SK-N-SH (cell line): ENCODE data around the gene COL25A1.

Experiments
- EZH2phosphoT487 ChIP-seq: fragments of 200-600 bp; sonication (generic); IDR thresholded peaks from 2 replicates; pipeline ENCODE4 v1.6.1; 2017; ENCODE audit warnings: low read depth, mixed run types, mild to moderate bottlenecking, antibody characterized with exemption, moderate library complexity, borderline replicate concordance
- POLR2AphosphoS5 ChIP-seq: IDR thresholded peaks from 2 replicates; pipeline ENCODE4 v1.6.1; 2012; ENCODE audit warnings: low read depth, low read length
- RAD21 ChIP-seq: IDR thresholded peaks from 2 replicates; pipeline ENCODE4 v1.6.1; 2012; ENCODE audit warnings: mild to moderate bottlenecking, low read length
- RCOR1 ChIP-seq: fragments of 150-350 bp; IDR thresholded peaks from 2 replicates; pipeline ENCODE4 v1.6.1; 2017; ENCODE audit warnings: antibody characterized with exemption, low read length
- TF ChIP-seq, protein P1 (sequence below): fragments of 200-600 bp; sonication (generic); IDR thresholded peaks from 2 replicates; pipeline ENCODE4 v1.6.1; 2017; ENCODE audit warnings: antibody characterized with exemption, mild to moderate bottlenecking, moderate library complexity

- TF ChIP-seq POLR2AphosphoS5 (no peak), RCOR1 (no peak), RAD21 (no peak), EZH2phosphoT487 (no peak)
- TF ChIP-seq, protein P1, sequence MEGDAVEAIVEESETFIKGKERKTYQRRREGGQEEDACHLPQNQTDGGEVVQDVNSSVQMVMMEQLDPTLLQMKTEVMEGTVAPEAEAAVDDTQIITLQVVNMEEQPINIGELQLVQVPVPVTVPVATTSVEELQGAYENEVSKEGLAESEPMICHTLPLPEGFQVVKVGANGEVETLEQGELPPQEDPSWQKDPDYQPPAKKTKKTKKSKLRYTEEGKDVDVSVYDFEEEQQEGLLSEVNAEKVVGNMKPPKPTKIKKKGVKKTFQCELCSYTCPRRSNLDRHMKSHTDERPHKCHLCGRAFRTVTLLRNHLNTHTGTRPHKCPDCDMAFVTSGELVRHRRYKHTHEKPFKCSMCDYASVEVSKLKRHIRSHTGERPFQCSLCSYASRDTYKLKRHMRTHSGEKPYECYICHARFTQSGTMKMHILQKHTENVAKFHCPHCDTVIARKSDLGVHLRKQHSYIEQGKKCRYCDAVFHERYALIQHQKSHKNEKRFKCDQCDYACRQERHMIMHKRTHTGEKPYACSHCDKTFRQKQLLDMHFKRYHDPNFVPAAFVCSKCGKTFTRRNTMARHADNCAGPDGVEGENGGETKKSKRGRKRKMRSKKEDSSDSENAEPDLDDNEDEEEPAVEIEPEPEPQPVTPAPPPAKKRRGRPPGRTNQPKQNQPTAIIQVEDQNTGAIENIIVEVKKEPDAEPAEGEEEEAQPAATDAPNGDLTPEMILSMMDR: no peak
Observed at GRCh38 chr4:108830509-108831244, 471.8 kb downstream of the COL25A1 start.
